Measurements from ENCODE around the gene TSPY3.
"Not testable (repeated sequence)": the region's sequence is repeated elsewhere in the genome, so short reads cannot be mapped to it uniquely, and the experiment has no call there.

Gene TSPY3, protein sequence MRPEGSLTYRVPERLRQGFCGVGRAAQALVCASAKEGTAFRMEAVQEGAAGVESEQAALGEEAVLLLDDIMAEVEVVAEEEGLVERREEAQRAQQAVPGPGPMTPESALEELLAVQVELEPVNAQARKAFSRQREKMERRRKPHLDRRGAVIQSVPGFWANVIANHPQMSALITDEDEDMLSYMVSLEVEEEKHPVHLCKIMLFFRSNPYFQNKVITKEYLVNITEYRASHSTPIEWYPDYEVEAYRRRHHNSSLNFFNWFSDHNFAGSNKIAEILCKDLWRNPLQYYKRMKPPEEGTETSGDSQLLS

DNA sequence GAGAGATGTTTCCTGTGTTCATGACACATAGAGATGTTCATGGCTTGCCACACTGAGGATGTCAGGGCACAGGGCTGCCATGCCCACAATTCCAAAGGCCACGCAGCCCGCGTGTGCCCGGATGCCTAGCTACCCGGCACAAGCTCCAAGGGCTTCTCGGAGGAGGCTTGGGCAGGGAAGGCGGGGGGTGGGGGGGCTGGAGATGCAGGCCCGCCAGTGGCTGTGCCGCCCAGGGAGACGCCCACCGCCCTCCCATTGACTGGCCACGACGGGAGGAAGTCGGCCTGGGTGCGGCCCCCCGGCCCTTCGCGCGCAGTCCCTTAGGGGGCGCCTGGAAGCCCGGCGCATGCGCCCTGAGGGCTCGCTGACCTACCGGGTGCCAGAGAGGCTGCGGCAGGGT, at the start of gene TSPY3:
Gene TSPY3 (plus strand): TSS at position 301 of the 400 bp plus-strand sequence. CDS start 46 bp downstream, at position 347.
- DNase-seq = not testable (repeated sequence)

GRCh38 chrY:9357497-9357896, 40.7 kb upstream of the TSPY3 start, which contains the start of gene TSPY8:
Gene TSPY8, plus strand, starts transcription at chrY:9357797. Its CDS starts 46 bp downstream, at chrY:9357843.
- DNase-seq = not testable (repeated sequence)

DNA sequence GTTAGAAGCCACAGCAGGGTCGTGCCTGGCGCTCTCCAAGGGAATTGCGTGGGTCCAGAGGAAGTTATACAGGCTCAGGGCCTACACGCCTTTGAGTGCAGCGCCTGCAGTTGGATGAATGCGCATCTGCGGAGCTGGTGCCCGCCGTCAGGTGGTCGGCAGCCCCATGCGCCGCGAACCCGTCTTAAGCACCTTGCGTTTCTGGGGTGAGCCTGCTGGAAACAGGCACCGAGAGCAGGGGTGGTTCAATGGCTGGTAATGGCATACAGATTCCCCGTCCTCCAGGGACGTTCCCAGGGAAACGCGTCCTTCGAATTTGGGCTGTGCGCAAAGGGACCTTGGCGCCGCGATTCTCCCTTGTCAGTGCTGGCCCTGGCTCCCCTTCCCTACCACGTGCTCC, 1.7 kb upstream of the TSPY3 start:
- DNase-seq = not testable (repeated sequence)

Measured in GOT3 (cell line).